H1 (cell line): ENCODE results near the gene APLP2.

Experiments used
- BACH1 ChIP-seq: IDR thresholded peaks from 2 replicates; pipeline ENCODE4 v1.6.1; 2012; ENCODE audit warnings: low read length, improper control_type of control experiment
- CBX8 ChIP-seq: fragments of 300-800, 300-1000 bp; sonication (generic); IDR thresholded peaks from 2 replicates; pipeline ENCODE4 v1.7.1; 2016; ENCODE audit warnings: low read depth, low read length, borderline replicate concordance
- CREB1 ChIP-seq: IDR thresholded peaks from 2 replicates; pipeline ENCODE4 v1.6.1; 2012; ENCODE audit warnings: inconsistent platforms
- EP300 ChIP-seq, 2 experiments: IDR thresholded peaks; 1 replicate in 1 of 2; 2 replicates in 1 of 2; pipeline ENCODE4 v1.6.1; 2011 to 2012; ENCODE audit warnings: low read depth in 2 of 2, low read length in 2 of 2, mild to moderate bottlenecking in 2 of 2, borderline replicate concordance in 1 of 2, inconsistent platforms in 1 of 2, moderate library complexity in 1 of 2
- JUND ChIP-seq: IDR thresholded peaks from 2 replicates; pipeline ENCODE4 v1.6.1; 2011; ENCODE audit warnings: mild to moderate bottlenecking, improper control_type of control experiment, low read length
- MAFK ChIP-seq: IDR thresholded peaks from 2 replicates; pipeline ENCODE4 v1.6.1; 2012; ENCODE audit warnings: low read depth, mild to moderate bottlenecking, improper control_type of control experiment, low read length
- MAX ChIP-seq: IDR thresholded peaks from 2 replicates; pipeline ENCODE4 v1.6.1; 2012; ENCODE audit warnings: inconsistent platforms
- POLR2A ChIP-seq, 2 experiments: IDR thresholded peaks; 1 replicate in 1 of 2; 2 replicates in 1 of 2; pipeline ENCODE4 v1.6.1; 2011; ENCODE audit warnings: low read depth in 2 of 2, low read length in 2 of 2, mild to moderate bottlenecking in 2 of 2; ENCODE audit errors: control extremely low read depth in 1 of 2
- RFX5 ChIP-seq: IDR thresholded peaks from 2 replicates; pipeline ENCODE4 v1.6.1; 2011; ENCODE audit warnings: low read depth, low read length, improper control_type of control experiment, borderline replicate concordance
- YY1 ChIP-seq: IDR thresholded peaks from 2 replicates; pipeline ENCODE4 v1.6.1; 2011; ENCODE audit warnings: low read depth, mild to moderate bottlenecking, low read length

GRCh38 chr11:130160498-130161155 lies 90.9 kb downstream of the APLP2 start:
- TF ChIP-seq RFX5 (no peak), MAX (no peak), JUND (no peak), BACH1 (no peak), YY1 (no peak), CBX8 (no peak), POLR2A (IDR thresholded peaks at IDR 0.05; ENCODE audit: control extremely low read depth in 1 of 2, low read depth in 2 of 2, low read length in 2 of 2) (no peak), CREB1 (no peak), EP300 (IDR thresholded peaks at IDR 0.05; ENCODE audit: borderline replicate concordance in 1 of 2, low read depth in 2 of 2, low read length in 2 of 2) (no peak), MAFK (no peak)
